IMR-90 (cell line): ENCODE data around the gene GRAMD1B. TPM values are rescaled to one million over a fixed set of nuclear protein-coding genes. Genes with fewer than 3 reads are reported as not detected.

Experiments used
- ATAC-seq: fragments of 200-7000 bp; cut with Tn5 transposase; 2 replicates; pipeline ENCODE4 v1.9.1; 2020; ENCODE audit warnings: low read depth, mild to moderate bottlenecking, moderate library complexity
- BruUV-seq: library from RNA; stranded (reverse); fragments of 400-500 nt; replicated peaks from 2 replicates; lab custom pipeline; 2021; lab: Mats Ljungman, UMichigan
- CTCF ChIA-PET: fragments of 300-600 bp; formaldehyde crosslinking; extraction: SDS; loops from one replicate; lab custom pipeline; 2021; ENCODE audit warnings: antibody characterized with exemption; lab: Yijun Ruan, JAX
- POLR2A ChIA-PET: fragments of 300-600 bp; sonication (Branson Sonifier 250); formaldehyde crosslinking; loops from one replicate; lab custom pipeline; 2022; ENCODE audit warnings: antibody characterized with exemption; ENCODE audit not compliant: unreplicated experiment; lab: Charles Lee
- DNase-seq: peaks from one replicate; pipeline ENCODE4 v3.0.0; 2013
- H2AFZ ChIP-seq: replicated peaks from 2 replicates; pipeline ENCODE3; 2013; ENCODE audit warnings: low read length, mild to moderate bottlenecking; ENCODE audit not compliant: poor library complexity
- H2AK5ac ChIP-seq: 2 replicates; pipeline ENCODE4 v1.6.1; 2013; ENCODE audit warnings: low read depth, low read length, inconsistent platforms
- H2AK9ac ChIP-seq: replicated peaks from 2 replicates; pipeline ENCODE3; 2013; ENCODE audit warnings: mild to moderate bottlenecking, low read depth, low read length, moderate library complexity; ENCODE audit not compliant: poor library complexity
- H2BK120ac ChIP-seq: 2 replicates; pipeline ENCODE4 v1.6.1; 2013; ENCODE audit warnings: low read depth, low read length, inconsistent platforms
- H2BK15ac ChIP-seq: 3 replicates; pipeline ENCODE4 v1.6.1; 2013; ENCODE audit warnings: low read depth, low read length, inconsistent platforms
- H2BK20ac ChIP-seq: 2 replicates; pipeline ENCODE4 v1.6.1; 2013; ENCODE audit warnings: low read depth, mild to moderate bottlenecking, inconsistent platforms, low read length, moderate library complexity
- H2BK5ac ChIP-seq: 2 replicates; pipeline ENCODE4 v1.6.1; 2013; ENCODE audit warnings: mild to moderate bottlenecking, low read depth, low read length, inconsistent platforms; ENCODE audit not compliant: poor library complexity, severe bottlenecking
- H3K14ac ChIP-seq: replicated peaks from 2 replicates; pipeline ENCODE4 v1.6.1; 2013; ENCODE audit warnings: low read depth, low read length, inconsistent platforms
- H3K18ac ChIP-seq: 2 replicates; pipeline ENCODE4 v1.6.1; 2013; ENCODE audit warnings: low read depth, low read length, control low read depth
- H3K23ac ChIP-seq: 2 replicates; pipeline ENCODE4 v1.6.1; 2013; ENCODE audit warnings: low read depth, low read length, inconsistent platforms
- H3K27ac ChIP-seq: 2 replicates; pipeline ENCODE4 v1.5.1; 2013; ENCODE audit warnings: mild to moderate bottlenecking, control low read depth, low read length; ENCODE audit not compliant: insufficient read depth
- H3K27me3 ChIP-seq: 2 replicates; pipeline ENCODE4 v1.6.1; 2013; ENCODE audit warnings: low read length; ENCODE audit not compliant: control insufficient read depth, insufficient read depth
- H3K36me3 ChIP-seq: 2 replicates; pipeline ENCODE4 v1.6.1; 2013; ENCODE audit warnings: low read length, mixed read lengths; ENCODE audit not compliant: control insufficient read depth, insufficient read depth
- H3K4ac ChIP-seq: 2 replicates; pipeline ENCODE4 v1.6.1; 2013; ENCODE audit warnings: low read depth, low read length, inconsistent platforms
- H3K4me1 ChIP-seq: 2 replicates; pipeline ENCODE4 v1.6.1; 2013; ENCODE audit warnings: low read length, mixed read lengths; ENCODE audit not compliant: control insufficient read depth, insufficient read depth
- H3K4me2 ChIP-seq: 2 replicates; pipeline ENCODE4 v1.6.1; 2013; ENCODE audit warnings: low read depth, mild to moderate bottlenecking, control low read depth, low read length, moderate library complexity
- H3K4me3 ChIP-seq: 2 replicates; pipeline ENCODE4 v1.5.1; 2013; ENCODE audit warnings: low read depth, mild to moderate bottlenecking, control low read depth, low read length, moderate library complexity; ENCODE audit not compliant: insufficient read depth
- H3K56ac ChIP-seq: 2 replicates; pipeline ENCODE4 v1.6.1; 2013; ENCODE audit warnings: low read length, inconsistent platforms; ENCODE audit not compliant: insufficient read depth; ENCODE audit errors: extremely low read depth
- H3K79me1 ChIP-seq, 2 experiments: 2 replicates each; pipeline ENCODE4 v1.6.1; 2013; ENCODE audit warnings: low read length in 2 of 2, inconsistent platforms in 1 of 2, low read depth in 1 of 2
- H3K9ac ChIP-seq: 2 replicates; pipeline ENCODE4 v1.6.1; 2013; ENCODE audit warnings: low read depth, low read length, control low read depth
- H3K9me1 ChIP-seq: 2 replicates; pipeline ENCODE4 v1.6.1; 2013; ENCODE audit warnings: low read length, inconsistent platforms; ENCODE audit not compliant: insufficient read depth
- H3K9me3 ChIP-seq: 2 replicates; pipeline ENCODE4 v1.6.1; 2013; ENCODE audit warnings: low read length; ENCODE audit not compliant: control insufficient read depth, insufficient read depth
- H4K20me1 ChIP-seq: 2 replicates; pipeline ENCODE4 v1.6.1; 2013; ENCODE audit warnings: low read length, inconsistent platforms; ENCODE audit not compliant: insufficient read depth
- H4K5ac ChIP-seq: 2 replicates; pipeline ENCODE4 v1.6.1; 2013; ENCODE audit warnings: mild to moderate bottlenecking, low read depth, low read length, control low read depth
- H4K8ac ChIP-seq, 2 experiments: 2 replicates each; pipeline ENCODE4 v1.6.1; 2013; ENCODE audit warnings: low read depth in 2 of 2, low read length in 2 of 2, control low read depth in 1 of 2, inconsistent platforms in 1 of 2
- H4K91ac ChIP-seq: 2 replicates; pipeline ENCODE4 v1.6.1; 2013; ENCODE audit warnings: low read depth, low read length, inconsistent platforms; ENCODE audit not compliant: insufficient read depth
- CEBPB ChIP-seq: IDR thresholded peaks from 2 replicates; pipeline ENCODE4 v1.6.1; 2012; ENCODE audit warnings: low read depth, low read length, improper control_type of control experiment
- CHD1 ChIP-seq: IDR thresholded peaks from 2 replicates; pipeline ENCODE4 v1.6.1; 2012; ENCODE audit warnings: low read depth, low read length, improper control_type of control experiment
- CTCF ChIP-seq: conservative IDR thresholded peaks from 2 replicates; pipeline ENCODE4 v1.5.1; 2012; ENCODE audit warnings: mild to moderate bottlenecking, low read depth, low read length, improper control_type of control experiment
- FOS ChIP-seq: fragments of 150-350 bp; IDR thresholded peaks from 2 replicates; pipeline ENCODE4 v1.6.1; 2016; ENCODE audit warnings: low read depth, low read length
- MAFK ChIP-seq: IDR thresholded peaks from 2 replicates; pipeline ENCODE4 v1.6.1; 2012; ENCODE audit warnings: low read depth, low read length, improper control_type of control experiment
- MAZ ChIP-seq: IDR thresholded peaks from 2 replicates; pipeline ENCODE4 v1.6.1; 2012; ENCODE audit warnings: low read depth, mild to moderate bottlenecking, low read length, improper control_type of control experiment, moderate library complexity, borderline replicate concordance
- MXI1 ChIP-seq: IDR thresholded peaks from 2 replicates; pipeline ENCODE4 v1.6.1; 2012; ENCODE audit warnings: low read depth, mild to moderate bottlenecking, low read length, moderate library complexity, borderline replicate concordance
- NFE2L2 ChIP-seq: fragments of 150-350 bp; IDR thresholded peaks from 2 replicates; pipeline ENCODE4 v1.6.1; 2016; ENCODE audit warnings: low read depth, mild to moderate bottlenecking, low read length
- RCOR1 ChIP-seq: IDR thresholded peaks from 2 replicates; pipeline ENCODE4 v1.6.1; 2012; ENCODE audit warnings: mild to moderate bottlenecking, low read length, improper control_type of control experiment; ENCODE audit not compliant: insufficient replicate concordance
- RFX5 ChIP-seq: IDR thresholded peaks from 2 replicates; pipeline ENCODE4 v1.8.0; 2012; ENCODE audit warnings: low read depth, mild to moderate bottlenecking, low read length, moderate library complexity
- SMC3 ChIP-seq: fragments of 150-350 bp; IDR thresholded peaks from 2 replicates; pipeline ENCODE4 v1.6.1; 2016; ENCODE audit warnings: low read depth, mild to moderate bottlenecking, antibody characterized with exemption, low read length, moderate library complexity
- USF2 ChIP-seq: fragments of 150-350 bp; IDR thresholded peaks from 2 replicates; pipeline ENCODE4 v1.6.1; 2017; ENCODE audit warnings: mild to moderate bottlenecking, antibody characterized with exemption, low read length, low read depth
- WGBS, 2 experiments: methylation state at CpG; one replicate each; pipeline versions ENCODE4 v1.1.5 to v1.1.7; 2013; ENCODE audit warnings: missing lambda C conversion rate in 2 of 2; ENCODE audit not compliant: insufficient read length in 1 of 2; ENCODE audit errors: extremely low coverage in 2 of 2; 5-methylcytosine and 5-hydroxymethylcytosine counted together
- dilution Hi-C: fragments of 300-500 bp; cut with HindIII; formaldehyde crosslinking; loops from one replicate; pipeline ENCODE4 v1.14.3; 2018; ENCODE audit warnings: low sequenced_read_pairs; ENCODE audit not compliant: unreplicated experiment
- in situ Hi-C: fragments of 300-500 bp; cut with MboI; formaldehyde crosslinking; loops from 3 replicates; pipeline ENCODE4 v1.14.3; 2019; ENCODE audit warnings: low sequenced_read_pairs, inconsistent platforms, mixed read lengths
- intact Hi-C: fragments of 100-400 bp; cut with micrococcal nuclease; formaldehyde crosslinking; loops from 2 replicates; pipeline ENCODE4 v1.10.0; 2022
- polyA plus RNA-seq, 3 experiments: library from polyadenylated mRNA; depleted of rRNA; stranded (reverse); fragments of >200 nt; gene quantifications; 2 replicates each; pipeline ENCODE4 v1.2.3, GENCODE V29; 2012; ENCODE audit warnings: low replicate concordance in 1 of 3
- total RNA-seq: library from RNA; depleted of rRNA; stranded (reverse); fragments of >200 nt; gene quantifications from 2 replicates; pipeline ENCODE4 v1.2.3, GENCODE V29; 2012
- TF ChIP-seq, protein P1 (sequence below): fragments of 150-350 bp; IDR thresholded peaks from 2 replicates; pipeline ENCODE4 v1.6.1; 2016; ENCODE audit warnings: low read depth, mild to moderate bottlenecking, low read length, moderate library complexity, borderline replicate concordance

Gene GRAMD1B
- total and polyA plus RNA-seq, 2 of the 4 experiments (the other 2 are of a cell fraction), result 7.1 to 7.2 TPM

DNA sequence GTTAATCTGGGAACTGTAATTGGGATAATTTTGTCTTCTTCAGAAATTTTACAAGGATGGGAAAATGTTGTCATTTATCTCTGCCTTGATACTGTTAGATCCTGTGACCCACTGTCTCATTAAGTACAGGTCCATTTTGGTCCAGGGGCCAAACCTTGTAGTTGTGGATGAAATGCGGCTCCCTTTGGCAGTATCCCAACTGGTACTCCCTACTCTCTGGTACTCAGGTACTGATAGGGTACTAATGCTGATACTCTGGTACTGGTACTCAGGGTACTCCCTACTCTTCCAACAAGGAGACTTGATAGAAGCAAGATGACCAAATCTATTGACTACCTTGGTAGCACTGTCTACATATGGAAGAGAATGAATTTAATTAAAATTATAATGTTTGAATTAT lies 97.9 kb downstream of the GRAMD1B start:
- ChIA-PET POLR2A (no interaction called here), CTCF (no interaction called here)
- DNase-seq (no peak), ATAC-seq (no peak)
- H3K27me3 ChIP-seq, result no peaks in the 10 kb centered on the region
- no peak overlapping the region for H3K4me3 ChIP-seq
- H2AK9ac ChIP-seq, result no peak overlapping the region
- H3K23ac ChIP-seq, result no peak overlapping the region
- TF ChIP-seq RFX5 (no peak), MXI1 (no peak), CEBPB (no peak), RCOR1 (no peak), NFE2L2 (no peak), CTCF (no peak), FOS (no peak), CHD1 (no peak), SMC3 (no peak), USF2 (no peak), MAZ (no peak), MAFK (no peak)
- TF ChIP-seq, protein P1, sequence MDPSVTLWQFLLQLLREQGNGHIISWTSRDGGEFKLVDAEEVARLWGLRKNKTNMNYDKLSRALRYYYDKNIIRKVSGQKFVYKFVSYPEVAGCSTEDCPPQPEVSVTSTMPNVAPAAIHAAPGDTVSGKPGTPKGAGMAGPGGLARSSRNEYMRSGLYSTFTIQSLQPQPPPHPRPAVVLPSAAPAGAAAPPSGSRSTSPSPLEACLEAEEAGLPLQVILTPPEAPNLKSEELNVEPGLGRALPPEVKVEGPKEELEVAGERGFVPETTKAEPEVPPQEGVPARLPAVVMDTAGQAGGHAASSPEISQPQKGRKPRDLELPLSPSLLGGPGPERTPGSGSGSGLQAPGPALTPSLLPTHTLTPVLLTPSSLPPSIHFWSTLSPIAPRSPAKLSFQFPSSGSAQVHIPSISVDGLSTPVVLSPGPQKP, result no peak
- no peak overlapping the region for H4K91ac ChIP-seq
- no peak overlapping the region for H3K4ac ChIP-seq
- WGBS, 2 experiments, result no CpG with 5 or more reads among the region's 1 CpG
- no peak overlapping the region for H3K14ac ChIP-seq
- no peak overlapping the region for H2BK5ac ChIP-seq
- no TSS peak for BruUV-seq
- H4K20me1 ChIP-seq, result peaks cover 7% of the 10 kb centered on the region; the same call in 1 of the 2 replicates
- H3K79me1 ChIP-seq, result peaks cover 14 to 17% of the 10 kb centered on the region in 2 experiments; a peak in 3 of 4 replicates
- no peak overlapping the region for H3K9ac ChIP-seq
- no peak overlapping the region for H3K27ac ChIP-seq
- in situ Hi-C loops (no loop called here), intact Hi-C loops (no loop called here), dilution Hi-C loops (no loop called here)
- H2BK15ac ChIP-seq, result no peak overlapping the region
- no peak overlapping the region; the same call in 1 of the 2 replicates for H3K56ac ChIP-seq
- no peaks in the 10 kb centered on the region for H3K4me1 ChIP-seq
- H3K18ac ChIP-seq, result no peak overlapping the region
- no peak overlapping the region for H2AK5ac ChIP-seq
- H4K8ac ChIP-seq, result no peak overlapping the region
- H2AFZ ChIP-seq, result no peak overlapping the region
- H4K5ac ChIP-seq, result no peak overlapping the region
- H3K4me2 ChIP-seq, result no peak overlapping the region
- H3K9me1 ChIP-seq, result 0 out of 2 replicates have a peak, but pooled peaks cover 3% of the 10 kb centered on the region
- no peaks in the 10 kb centered on the region for H3K36me3 ChIP-seq
- no peak overlapping the region for H2BK20ac ChIP-seq
- no peak overlapping the region for H2BK120ac ChIP-seq
- no peaks in the 10 kb centered on the region for H3K9me3 ChIP-seq
